Measurements from ENCODE around the gene WBP1L.

DNA sequence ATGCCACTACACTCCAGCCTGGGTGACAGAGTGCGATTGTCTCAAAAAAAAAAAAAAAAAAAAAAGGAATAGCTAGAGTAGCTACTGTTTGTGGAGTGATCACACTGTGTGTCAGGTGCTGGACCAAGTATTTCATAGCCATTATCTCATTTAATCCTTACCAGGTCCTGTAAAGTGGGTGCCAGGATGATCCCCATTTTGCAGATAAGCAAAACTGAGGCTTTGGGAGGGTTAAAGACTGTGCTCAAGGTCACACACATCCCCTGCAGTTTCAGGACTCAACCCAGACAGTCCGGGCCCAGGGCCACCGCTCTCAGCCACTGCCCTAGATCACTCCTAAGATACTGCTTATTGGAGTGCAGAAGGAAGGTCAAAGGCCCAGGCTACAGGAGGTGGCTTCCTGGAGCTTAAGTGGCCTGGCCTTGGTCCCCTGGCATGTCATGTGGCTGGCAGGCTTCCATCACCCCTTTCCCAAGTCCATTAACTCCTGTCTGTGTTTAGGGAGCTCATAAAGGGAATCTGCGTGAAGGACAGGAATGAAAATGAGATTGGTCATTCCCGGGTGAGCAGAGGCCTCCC is 12.4 kb upstream of the WBP1L start:
- TF ChIP-seq, protein P1, sequence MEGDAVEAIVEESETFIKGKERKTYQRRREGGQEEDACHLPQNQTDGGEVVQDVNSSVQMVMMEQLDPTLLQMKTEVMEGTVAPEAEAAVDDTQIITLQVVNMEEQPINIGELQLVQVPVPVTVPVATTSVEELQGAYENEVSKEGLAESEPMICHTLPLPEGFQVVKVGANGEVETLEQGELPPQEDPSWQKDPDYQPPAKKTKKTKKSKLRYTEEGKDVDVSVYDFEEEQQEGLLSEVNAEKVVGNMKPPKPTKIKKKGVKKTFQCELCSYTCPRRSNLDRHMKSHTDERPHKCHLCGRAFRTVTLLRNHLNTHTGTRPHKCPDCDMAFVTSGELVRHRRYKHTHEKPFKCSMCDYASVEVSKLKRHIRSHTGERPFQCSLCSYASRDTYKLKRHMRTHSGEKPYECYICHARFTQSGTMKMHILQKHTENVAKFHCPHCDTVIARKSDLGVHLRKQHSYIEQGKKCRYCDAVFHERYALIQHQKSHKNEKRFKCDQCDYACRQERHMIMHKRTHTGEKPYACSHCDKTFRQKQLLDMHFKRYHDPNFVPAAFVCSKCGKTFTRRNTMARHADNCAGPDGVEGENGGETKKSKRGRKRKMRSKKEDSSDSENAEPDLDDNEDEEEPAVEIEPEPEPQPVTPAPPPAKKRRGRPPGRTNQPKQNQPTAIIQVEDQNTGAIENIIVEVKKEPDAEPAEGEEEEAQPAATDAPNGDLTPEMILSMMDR (conservative IDR thresholded peaks at IDR 0.05; ENCODE audit: low read depth in 2 of 2): no peak
- TF ChIP-seq CREB1 (CRISPR knock-in tag; IDR thresholded peaks at IDR 0.05; ENCODE audit: low read depth): no peak
- TF ChIP-seq, protein P2, sequence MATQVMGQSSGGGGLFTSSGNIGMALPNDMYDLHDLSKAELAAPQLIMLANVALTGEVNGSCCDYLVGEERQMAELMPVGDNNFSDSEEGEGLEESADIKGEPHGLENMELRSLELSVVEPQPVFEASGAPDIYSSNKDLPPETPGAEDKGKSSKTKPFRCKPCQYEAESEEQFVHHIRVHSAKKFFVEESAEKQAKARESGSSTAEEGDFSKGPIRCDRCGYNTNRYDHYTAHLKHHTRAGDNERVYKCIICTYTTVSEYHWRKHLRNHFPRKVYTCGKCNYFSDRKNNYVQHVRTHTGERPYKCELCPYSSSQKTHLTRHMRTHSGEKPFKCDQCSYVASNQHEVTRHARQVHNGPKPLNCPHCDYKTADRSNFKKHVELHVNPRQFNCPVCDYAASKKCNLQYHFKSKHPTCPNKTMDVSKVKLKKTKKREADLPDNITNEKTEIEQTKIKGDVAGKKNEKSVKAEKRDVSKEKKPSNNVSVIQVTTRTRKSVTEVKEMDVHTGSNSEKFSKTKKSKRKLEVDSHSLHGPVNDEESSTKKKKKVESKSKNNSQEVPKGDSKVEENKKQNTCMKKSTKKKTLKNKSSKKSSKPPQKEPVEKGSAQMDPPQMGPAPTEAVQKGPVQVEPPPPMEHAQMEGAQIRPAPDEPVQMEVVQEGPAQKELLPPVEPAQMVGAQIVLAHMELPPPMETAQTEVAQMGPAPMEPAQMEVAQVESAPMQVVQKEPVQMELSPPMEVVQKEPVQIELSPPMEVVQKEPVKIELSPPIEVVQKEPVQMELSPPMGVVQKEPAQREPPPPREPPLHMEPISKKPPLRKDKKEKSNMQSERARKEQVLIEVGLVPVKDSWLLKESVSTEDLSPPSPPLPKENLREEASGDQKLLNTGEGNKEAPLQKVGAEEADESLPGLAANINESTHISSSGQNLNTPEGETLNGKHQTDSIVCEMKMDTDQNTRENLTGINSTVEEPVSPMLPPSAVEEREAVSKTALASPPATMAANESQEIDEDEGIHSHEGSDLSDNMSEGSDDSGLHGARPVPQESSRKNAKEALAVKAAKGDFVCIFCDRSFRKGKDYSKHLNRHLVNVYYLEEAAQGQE (IDR thresholded peaks at IDR 0.05; ENCODE audit: unreplicated experiment): no peak
- TF ChIP-seq POLR2AphosphoS5 (IDR thresholded peaks at IDR 0.05; ENCODE audit: low read depth): no peak
